ENCODE data around the gene DCAF15.
"Not testable (repeated sequence)": the region's sequence is repeated elsewhere in the genome, so short reads cannot be mapped to it uniquely, and the experiment has no call there.

DCAF15 gene

GRCh38 chr19:13952154-13952930 lies at the start of gene DCAF15:
Gene DCAF15, plus strand, starts transcription at chr19:13952509. Its CDS starts 4 bp downstream, at chr19:13952513.
- intact Hi-C loops (cut with DNase I) = loop anchor here (10.0 kb wide), 1 partner anchor 52 kb away; the partner anchor contains the start of gene RFX1
- peak; percentile 97 to 100 (median 100) for DNase-seq

- intact Hi-C loops (cut with DNase I) = no loop called here
- no peak for DNase-seq
Measured at GRCh38 chr19:13902993-13903555, 49.2 kb upstream of the DCAF15 start.

GRCh38 chr19:13905634-13906520 lies 46.4 kb upstream of the DCAF15 start, which contains the start of the genes BRME1 and CC2D1A:
Gene BRME1, minus strand, starts transcription at chr19:13906117. Its CDS starts 1,225 bp downstream, at chr19:13904892.
Gene CC2D1A, plus strand, starts transcription at chr19:13906201. Its CDS starts 241 bp downstream, at chr19:13906442.
- intact Hi-C loops (cut with DNase I) = no loop called here
- peak; percentile 87 to 98 (median 96) for DNase-seq

DNA sequence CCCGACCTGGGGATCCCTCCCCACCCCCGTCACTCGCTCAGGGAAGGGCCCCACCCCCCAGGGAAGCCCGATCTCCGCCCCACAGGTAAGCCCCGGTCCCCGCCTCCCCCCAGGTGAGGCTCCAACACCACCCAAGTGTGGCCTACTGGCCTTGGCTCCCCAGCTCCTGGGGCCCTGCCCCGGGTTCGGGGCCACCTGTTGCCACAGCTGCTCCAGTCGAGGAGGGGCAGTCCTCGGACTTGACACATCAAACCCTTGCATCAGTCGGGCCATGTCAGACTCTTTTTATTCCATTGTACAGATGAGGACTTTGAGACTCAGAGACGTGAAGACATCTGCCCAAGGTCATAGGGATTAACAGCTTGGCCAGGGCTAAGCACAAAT lies 45.8 kb upstream of the DCAF15 start:
- intact Hi-C loops (cut with DNase I) = no loop called here
- peak in 24 of 42 donors; percentile 7 to 55 (median 26) for DNase-seq

GRCh38 chr19:13906910-13907309 lies 45.4 kb upstream of the DCAF15 start:
- DNase-seq = no peak
- intact Hi-C loops (cut with DNase I) = no loop called here

GRCh38 chr19:13908674-13909073 lies 43.6 kb upstream of the DCAF15 start:
- no peak for DNase-seq
- intact Hi-C loops (cut with DNase I) = no loop called here

GRCh38 chr19:13909430-13909829 lies 42.9 kb upstream of the DCAF15 start:
- intact Hi-C loops (cut with DNase I) = no loop called here
- no peak for DNase-seq

- intact Hi-C loops (cut with DNase I) = no loop called here
- DNase-seq = no peak
Measured at GRCh38 chr19:13913352-13913751, 39.0 kb upstream of the DCAF15 start.

DNA sequence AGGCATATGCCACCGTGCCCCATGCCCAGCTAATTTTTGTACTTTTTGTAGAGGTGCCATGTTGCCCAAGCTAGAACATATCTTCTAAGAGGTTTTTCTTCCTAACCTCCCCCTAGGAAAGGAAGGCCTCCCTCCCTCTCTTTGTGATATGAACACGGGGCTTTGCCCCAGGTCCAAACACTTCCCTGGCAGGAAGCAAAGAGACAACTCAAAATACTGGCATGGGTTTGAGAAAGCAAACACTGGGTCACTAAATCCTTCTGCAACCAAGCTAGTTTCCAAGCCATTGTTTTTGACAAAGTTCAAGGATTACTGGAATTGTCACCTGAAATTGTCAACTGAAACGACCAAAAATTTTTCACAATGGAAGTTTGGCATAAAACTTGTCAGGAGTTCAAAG lies 37.5 kb upstream of the DCAF15 start:
- intact Hi-C loops (cut with DNase I) = no loop called here
- DNase-seq = no peak

- DNase-seq = no peak
- intact Hi-C loops (cut with DNase I) = no loop called here
Measured at GRCh38 chr19:13917888-13918406, 34.4 kb upstream of the DCAF15 start.

DNA sequence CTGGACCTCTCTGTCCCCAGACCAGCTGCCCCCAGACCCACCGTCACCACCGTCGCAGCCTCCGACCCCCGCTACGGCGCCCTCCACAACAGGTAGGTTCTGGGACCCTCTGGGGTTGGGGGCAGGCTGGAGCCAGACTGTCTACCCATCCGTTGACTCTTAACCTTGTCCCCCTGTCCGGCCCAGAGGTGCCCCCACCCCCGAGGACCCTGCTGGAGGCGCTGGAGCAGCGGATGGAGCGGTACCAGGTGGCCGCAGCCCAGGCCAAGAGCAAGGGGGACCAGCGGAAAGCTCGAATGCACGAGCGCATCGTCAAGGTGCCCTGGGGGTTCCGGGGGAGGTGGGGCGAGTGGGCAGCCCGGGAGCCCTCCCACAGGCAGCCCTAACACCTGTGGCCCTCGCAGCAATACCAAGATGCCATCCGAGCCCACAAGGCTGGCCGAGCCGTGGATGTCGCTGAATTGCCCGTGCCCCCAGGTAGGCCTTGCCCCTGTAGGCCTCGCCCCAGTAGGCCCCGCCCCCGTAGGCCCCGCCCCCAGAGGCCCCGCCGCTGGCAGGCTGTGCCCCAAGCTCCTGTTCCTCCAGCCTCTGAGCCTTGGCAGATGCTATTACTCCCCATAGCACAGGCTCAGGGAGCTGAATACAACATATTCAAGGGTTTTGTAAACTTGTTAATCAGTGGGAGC lies 33.4 kb upstream of the DCAF15 start:
- DNase-seq = no peak
- intact Hi-C loops (cut with DNase I) = no loop called here

- no peak for DNase-seq
- intact Hi-C loops (cut with DNase I) = no loop called here
Measured at GRCh38 chr19:13920524-13920923, 31.8 kb upstream of the DCAF15 start.

DNA sequence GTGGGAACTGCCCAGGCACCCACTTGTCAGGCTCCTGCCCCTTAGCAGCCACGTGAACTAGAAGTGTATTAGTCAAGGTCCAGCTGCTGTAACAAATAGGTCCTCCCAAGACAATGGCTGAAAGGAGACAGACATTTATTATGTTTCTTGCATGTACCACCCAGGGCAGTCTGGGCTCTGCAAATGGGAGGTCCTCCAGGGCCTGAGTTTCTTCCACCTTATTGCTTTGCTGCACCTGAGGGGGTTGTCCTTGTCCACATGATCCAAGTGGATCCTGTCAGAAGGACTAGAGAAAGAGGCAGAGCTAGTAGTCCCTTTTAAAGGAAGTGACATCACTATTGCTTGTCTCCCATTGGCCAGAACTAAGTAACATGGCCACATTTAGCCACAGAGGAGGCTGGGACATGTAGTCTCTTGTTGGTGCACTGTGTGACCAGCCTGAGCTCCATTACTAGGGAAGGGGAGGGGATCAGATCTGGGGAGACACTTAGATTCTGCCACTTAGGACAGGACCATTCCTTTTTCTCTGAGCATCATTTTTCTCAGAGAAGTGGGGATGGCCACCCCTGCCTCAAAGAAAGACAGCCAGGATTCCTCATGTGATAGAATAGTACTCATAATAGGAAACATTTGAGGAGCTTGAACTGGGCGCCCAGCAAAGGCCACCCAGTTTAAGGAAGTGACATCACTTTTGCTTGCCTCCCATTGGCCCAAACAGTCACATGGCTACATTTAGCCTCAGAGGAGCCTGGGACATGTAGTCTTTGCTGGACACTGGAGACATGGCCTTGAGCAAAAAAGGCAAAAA lies 31.2 kb upstream of the DCAF15 start:
- peak in 33 of 42 donors; percentile 10 to 69 (median 43) for DNase-seq
- intact Hi-C loops (cut with DNase I) = no loop called here

DNA sequence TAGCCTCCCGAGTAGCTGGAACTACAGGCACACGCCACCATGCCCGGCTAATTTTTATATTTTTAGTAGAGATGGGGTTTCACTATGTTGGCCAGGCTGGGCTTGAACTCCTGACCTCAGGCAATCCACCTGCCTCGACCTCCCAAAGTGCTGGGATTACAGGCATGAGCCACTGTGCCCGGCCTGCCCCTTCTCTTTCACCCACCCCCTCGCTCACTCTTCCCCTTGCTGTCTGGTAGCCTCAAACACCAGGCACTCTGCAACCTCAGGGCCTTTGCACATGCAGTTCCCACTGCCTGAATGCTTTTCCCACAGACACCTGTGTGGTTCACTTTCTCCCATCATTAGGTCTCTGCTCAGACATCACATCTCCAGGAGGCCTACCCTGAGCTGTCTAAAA lies 30.2 kb upstream of the DCAF15 start:
- intact Hi-C loops (cut with DNase I); DNase-seq: not testable (repeated sequence)

GRCh38 chr19:13923194-13923987 lies 28.9 kb upstream of the DCAF15 start:
- intact Hi-C loops (cut with DNase I) = no loop called here
- DNase-seq = no peak

DNA sequence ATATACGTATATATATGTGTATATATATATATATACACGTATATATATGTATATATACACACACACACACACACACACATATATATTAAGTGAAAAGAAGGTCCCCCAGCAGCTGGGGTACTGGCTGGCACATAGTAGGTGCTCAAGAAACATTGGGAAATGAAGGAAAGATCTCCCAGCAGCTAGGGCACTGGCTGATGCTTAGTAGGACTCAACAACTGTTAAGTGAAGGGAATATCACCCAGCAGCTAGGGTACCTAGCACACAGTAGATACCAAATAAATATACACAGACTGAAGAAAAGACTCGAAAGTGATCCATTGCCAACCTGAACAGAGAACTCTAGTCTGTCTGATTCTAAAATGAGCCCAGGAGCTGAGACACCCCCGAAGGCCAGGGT lies 26.3 kb upstream of the DCAF15 start:
- intact Hi-C loops (cut with DNase I) = no loop called here
- no peak for DNase-seq

DNA sequence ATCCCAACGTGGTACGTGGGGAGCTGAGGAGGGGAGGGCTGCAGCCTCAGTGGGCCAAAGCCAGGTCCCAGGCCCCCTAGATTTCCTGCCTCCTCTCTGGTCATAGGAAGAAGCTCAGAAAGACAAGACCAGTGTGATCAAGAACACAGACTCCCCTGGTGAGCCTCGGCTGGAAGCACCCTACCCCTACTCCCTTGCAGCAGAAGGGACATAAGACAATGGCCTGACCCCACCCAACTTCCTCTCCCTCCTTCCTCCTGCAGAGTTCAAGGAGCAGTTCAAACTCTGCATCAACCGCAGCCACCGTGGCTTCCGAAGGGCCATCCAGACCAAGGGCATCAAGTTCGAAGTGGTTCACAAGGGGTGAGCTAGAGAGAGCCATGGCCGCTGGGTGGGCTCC lies 25.6 kb upstream of the DCAF15 start:
- intact Hi-C loops (cut with DNase I) = no loop called here
- no peak for DNase-seq
